ENCODE measurements around the gene SYTL5.

SYTL5 gene

GRCh38 chrX:38151441-38151840, 145.1 kb downstream of the SYTL5 start:
- DNase-seq: no peak

DNA sequence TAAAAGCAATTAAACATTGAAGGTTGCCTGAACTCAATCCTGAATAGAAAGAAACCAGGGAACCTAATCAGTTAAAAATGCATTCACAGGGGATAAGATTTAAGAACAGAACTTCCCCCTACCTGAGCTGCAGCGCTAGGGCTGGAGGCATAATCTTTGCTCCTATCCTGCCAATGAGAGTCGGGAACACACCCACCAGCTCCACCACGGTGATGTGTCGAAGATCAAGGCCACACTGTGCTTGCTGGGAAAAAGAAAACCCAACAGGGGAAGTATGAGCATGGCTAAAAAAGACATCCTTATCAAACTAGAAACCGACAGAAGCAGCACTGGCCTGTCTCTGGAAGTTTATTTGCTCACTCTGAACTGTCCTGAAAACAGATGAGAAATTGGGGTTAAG, 148.0 kb downstream of the SYTL5 start:
- no peak for DNase-seq

DNA sequence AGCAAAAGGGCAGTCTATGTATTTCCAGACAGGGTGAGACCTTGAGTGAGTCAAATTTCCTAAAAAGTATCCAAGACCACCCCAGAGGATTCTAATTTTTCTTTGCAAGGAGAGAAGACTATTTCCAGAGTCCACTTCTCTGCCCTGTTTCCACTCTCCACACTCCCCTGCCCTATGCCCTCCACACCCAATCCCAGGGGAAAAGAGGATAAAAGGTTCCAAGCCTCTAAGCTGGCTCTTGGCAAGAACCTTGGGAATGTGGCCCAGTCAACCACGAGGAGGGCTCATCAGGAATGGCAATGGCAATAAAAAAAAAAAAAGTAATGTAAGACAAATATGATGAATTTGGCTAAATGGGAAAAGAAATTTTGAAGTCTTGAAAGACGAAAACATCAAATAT, 148.5 kb downstream of the SYTL5 start:
- DNase-seq: no peak

- DNase-seq: no peak
Measured at GRCh38 chrX:38156838-38157237, 150.5 kb downstream of the SYTL5 start.

DNA sequence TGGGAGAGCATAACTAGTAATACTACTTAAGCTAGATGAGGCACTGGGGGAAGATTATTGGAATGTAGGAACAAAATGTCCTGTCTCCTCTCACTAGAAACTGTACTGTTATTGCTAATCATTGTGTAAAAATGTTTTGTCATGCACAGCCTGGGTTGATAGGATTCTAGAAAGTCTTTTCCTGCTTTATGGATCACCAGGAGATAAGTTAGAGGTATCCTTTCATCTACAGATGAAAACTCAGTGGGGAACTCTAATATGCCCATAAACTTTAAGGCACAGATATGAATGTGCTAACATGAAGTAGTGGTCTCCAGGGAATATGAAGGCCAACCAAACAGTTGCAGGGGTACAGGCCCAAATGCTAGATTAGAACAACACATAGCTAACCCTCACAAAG, 156.8 kb downstream of the SYTL5 start:
- no peak for DNase-seq

GRCh38 chrX:38165023-38165422, 158.7 kb downstream of the SYTL5 start:
- DNase-seq: no peak

- peak; percentile 21 for DNase-seq
Measured at GRCh38 chrX:38166478-38167083, 160.2 kb downstream of the SYTL5 start.

GRCh38 chrX:38170556-38170955, 164.2 kb downstream of the SYTL5 start:
- DNase-seq: no peak

DNA sequence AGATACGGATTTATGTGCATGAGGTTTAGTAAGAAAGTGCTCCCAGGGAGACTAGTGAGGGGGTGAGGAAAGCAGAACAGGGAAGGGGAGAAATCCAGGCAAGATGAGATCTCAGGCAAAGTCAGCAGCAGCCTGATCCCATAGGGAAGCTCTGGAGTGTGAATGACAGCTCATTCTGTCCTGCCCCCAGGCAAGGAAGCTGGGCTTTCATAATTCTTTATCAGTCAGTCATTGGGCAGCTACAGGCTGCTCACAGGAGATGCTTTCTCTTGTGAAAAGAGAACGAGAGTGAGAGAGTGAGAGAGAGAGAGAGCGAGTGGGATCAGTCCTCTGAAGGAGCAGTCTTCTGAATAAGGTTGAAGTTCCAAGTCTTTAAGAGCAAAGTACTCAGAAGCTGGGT, 166.2 kb downstream of the SYTL5 start:
- no peak for DNase-seq

- DNase-seq: no peak
Measured at GRCh38 chrX:38175139-38175538, 168.8 kb downstream of the SYTL5 start.

DNA sequence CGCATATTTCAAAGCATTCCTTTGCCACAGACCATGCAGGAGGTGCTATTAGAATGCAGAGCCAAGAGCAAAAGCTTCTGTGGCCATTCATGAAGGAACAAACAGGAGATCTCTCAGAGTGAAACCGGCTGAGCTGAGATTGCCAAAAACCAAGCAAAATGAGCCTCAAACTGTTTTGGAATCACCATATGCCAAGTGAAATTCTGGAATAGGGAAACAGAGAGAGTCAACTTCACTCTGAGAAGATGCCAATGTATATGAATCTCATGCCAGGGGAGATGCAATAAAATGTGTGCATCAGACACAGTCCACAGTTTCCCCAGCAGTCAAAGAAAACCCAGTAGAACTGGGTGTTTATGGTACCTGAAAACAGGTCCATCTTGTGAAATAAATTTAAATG, 172.0 kb downstream of the SYTL5 start:
- no peak for DNase-seq

Measured in CD4-positive, alpha-beta T cell treated with Interleukin-21 for 1 hour (primary cell).